Ureter (tissue), 1 donor: ENCODE measurements around the gene CDC25B. TPM values are rescaled to one million over a fixed set of nuclear protein-coding genes. Genes with fewer than 3 reads are reported as not detected.
"Not testable (repeated sequence)": the region's sequence is repeated elsewhere in the genome, so short reads cannot be mapped to it uniquely, and the experiment has no call there.

Experiments used
- DNase-seq: peaks from one replicate; pipeline ENCODE4 v3.0.0-alpha.2; 2020; ENCODE audit warnings: low spot score
- total RNA-seq: library from RNA; stranded (reverse); gene quantifications from one replicate; pipeline ENCODE4 v1.2.4, GENCODE V29; 2023
- donor health status: DM: yes; HTN: yes; CAD: no.

The CDC25B gene
- total RNA-seq, 1 donor from 2014 or later: 16.6 TPM

DNA sequence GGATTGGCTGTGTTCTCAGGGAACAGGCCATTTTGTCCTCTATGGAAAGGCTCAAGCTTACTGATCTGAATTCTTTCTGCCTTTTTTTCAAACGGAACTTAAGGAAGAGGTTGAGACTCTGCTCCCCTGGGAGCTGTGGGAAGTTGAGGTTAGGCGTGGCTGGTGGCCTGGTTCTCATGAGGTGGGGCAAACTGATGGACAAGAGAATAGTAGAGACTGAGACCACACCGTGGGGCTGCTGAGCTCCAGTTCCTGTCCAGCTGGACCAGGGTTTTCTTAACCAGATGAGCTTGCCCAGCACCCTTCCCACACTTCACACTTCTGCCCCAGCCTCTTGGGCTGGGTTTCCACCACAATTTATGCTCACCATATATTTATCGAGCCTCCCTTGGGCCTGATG is 30.3 kb downstream of the CDC25B start:
- DNase-seq: no peak

DNA sequence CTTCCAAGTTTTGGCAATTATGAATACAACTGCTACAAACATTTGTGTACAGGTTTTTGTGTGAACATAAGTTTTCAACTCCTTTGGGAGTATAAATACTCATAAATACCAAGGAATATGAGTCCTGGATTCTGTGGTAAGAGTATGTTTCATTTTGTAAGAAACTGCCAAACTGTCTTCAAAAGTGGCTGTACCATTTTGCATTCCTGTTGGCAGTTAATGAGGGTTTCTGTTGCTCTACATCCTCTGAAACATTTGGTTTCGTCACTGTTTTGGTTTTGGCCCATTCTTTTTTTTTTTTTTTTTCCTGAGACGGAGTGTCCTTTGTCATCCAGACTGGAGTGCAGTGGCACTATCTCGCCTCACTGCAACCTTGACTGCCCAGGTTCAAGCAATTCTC is 32.7 kb downstream of the CDC25B start:
- no peak for DNase-seq

- not testable (repeated sequence) for DNase-seq
Measured at GRCh38 chr20:3829891-3830290, 33.8 kb downstream of the CDC25B start.

- no peak for DNase-seq
Measured at GRCh38 chr20:3836132-3836531, 40.0 kb downstream of the CDC25B start.

- DNase-seq: no peak
Measured at GRCh38 chr20:3839328-3839727, 43.2 kb downstream of the CDC25B start.

GRCh38 chr20:3840201-3840600 is 44.1 kb downstream of the CDC25B start:
- DNase-seq: not testable (repeated sequence)

- no peak for DNase-seq
Measured at GRCh38 chr20:3842348-3842930, 46.3 kb downstream of the CDC25B start.

- no peak for DNase-seq
Measured at GRCh38 chr20:3843490-3843889, 47.4 kb downstream of the CDC25B start.

DNA sequence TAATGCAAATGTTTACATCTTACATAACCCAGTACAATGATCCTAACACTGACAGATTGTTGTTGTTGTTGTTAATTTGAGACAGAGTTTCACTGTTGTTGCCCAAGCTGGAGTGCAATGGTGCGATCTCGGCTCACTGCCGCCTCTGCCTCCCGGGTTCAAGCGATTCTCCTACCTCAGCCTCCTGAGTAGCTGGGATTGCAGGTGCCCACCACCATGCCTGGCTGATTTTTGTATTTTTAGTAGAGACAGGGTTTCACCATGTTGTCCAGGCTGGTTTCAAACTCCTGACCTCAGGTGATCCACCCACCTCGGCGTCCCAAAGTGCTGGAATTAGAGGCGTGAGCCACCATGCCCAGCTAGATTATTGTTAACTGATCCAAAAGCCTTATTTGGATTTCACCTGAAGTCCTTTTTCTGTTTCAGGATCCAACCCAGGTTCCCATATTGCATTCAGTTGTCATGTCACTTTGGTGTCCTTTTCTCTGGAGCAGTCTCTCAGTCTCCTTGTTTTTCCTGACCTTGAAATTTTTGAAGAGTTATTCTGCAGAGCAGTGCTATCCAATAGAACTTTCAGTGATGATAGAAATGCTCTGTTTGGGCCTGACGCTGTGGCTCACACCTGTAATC is 48.0 kb downstream of the CDC25B start:
- DNase-seq: not testable (repeated sequence)

DNA sequence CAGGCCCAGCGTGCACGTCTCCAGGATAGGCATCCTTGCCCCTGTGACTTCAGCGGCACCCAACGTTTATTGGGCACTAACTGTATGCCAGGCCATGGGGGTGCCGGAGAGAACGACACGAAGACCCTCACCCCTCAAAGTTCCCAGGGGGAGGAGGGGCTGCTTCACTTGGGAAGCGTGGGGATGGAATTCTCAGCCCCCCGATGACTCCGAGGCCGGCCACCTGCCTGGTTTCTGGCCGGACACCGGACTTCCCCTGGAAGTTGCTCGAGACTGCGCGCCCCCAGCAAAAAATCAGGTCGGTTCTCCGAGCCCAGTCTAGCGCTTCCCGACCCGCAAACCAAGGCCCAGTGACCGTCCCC is 50.2 kb downstream of the CDC25B start:
- peak; percentile 91 for DNase-seq

- DNase-seq: peak; percentile 56
Measured at GRCh38 chr20:3846740-3847428, 50.8 kb downstream of the CDC25B start, which contains the start of gene MAVS. Gene MAVS (plus strand): TSS chr20:3846834. CDS start chr20:3854625, 7,791 bp downstream.

DNA sequence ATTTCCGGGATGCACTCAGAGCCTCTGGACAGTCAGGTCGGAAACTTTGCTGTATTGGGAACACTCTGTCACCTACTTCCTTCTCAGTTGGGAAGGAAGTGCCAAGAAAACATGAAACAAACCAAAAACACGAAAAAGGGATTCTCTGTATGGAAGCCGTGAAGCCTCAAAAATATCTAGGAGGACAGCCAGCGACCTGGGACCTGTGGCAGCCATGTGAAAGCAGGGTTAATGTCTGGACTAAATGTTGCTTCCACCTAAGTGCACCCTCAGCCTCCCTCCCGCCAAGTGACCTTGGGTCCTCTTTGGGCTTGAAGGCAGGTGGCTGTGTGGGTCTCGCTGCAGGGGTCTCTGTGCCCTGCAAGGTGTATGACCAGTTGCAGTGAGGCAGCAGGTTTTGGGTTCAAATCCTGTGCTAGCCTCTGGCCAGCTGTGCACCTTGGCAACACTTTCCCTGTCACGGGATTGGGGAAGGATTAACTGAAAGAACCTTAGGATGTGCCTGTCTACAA is 51.4 kb downstream of the CDC25B start:
- DNase-seq: no peak

DNA sequence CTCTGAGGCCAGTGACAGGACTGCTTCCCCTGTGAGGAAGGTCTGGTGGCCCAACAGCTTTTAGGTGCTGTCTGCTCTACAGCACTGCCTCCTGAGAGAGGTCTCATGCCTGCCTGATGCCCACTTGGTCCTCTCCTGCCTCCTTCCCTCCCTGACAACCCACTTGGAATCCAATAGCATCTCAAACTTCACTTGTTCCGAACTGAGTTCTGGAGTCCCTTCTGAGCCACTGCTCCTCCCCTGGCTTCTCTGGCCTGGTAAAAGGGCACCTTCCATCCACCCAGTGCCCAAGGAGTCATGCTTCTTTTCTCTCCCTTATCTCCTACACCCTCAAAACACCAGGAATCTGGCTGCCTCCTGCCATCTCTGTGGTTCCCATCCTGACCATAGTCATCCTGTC is 52.5 kb downstream of the CDC25B start:
- no peak for DNase-seq

- no peak for DNase-seq
Measured at GRCh38 chr20:3854462-3854871, 58.4 kb downstream of the CDC25B start.

Other genes with a start within 250 kb of the CDC25B start
- not detected for gene GFRA4, start 132.9 kb upstream of the CDC25B start, total RNA-seq
- 56.9 TPM for gene ADAM33, start 114.3 kb upstream of the CDC25B start, total RNA-seq
- gene SIGLEC1, start 83.7 kb upstream of the CDC25B start, total RNA-seq: 9.5 TPM
- 9.7 TPM for gene HSPA12B, start 63.6 kb upstream of the CDC25B start, total RNA-seq
- 36.6 TPM for gene ADISSP, start 28.6 kb upstream of the CDC25B start, total RNA-seq
- gene SPEF1, start 14.9 kb upstream of the CDC25B start, total RNA-seq: 0.29 TPM
- gene CENPB, start 9.6 kb upstream of the CDC25B start, total RNA-seq: 84.1 TPM
- 13.6 TPM for gene AP5S1, start 24.2 kb downstream of the CDC25B start, total RNA-seq
- gene MAVS, start 50.5 kb downstream of the CDC25B start, total RNA-seq: 49.2 TPM
- gene PANK2, start 93.1 kb downstream of the CDC25B start, total RNA-seq: 40.1 TPM
- gene RNF24, start 219.2 kb downstream of the CDC25B start, total RNA-seq: 15.9 TPM